GM12801 (cell line): Measurements from ENCODE around the gene CTIF.

ENCODE experiments used
- TF ChIP-seq, protein P1 (sequence below): IDR thresholded peaks from one replicate; pipeline ENCODE4 v1.5.1; 2011; ENCODE audit warnings: control low read depth; ENCODE audit not compliant: insufficient read length; ENCODE audit errors: extremely low read depth

CTIF gene

DNA sequence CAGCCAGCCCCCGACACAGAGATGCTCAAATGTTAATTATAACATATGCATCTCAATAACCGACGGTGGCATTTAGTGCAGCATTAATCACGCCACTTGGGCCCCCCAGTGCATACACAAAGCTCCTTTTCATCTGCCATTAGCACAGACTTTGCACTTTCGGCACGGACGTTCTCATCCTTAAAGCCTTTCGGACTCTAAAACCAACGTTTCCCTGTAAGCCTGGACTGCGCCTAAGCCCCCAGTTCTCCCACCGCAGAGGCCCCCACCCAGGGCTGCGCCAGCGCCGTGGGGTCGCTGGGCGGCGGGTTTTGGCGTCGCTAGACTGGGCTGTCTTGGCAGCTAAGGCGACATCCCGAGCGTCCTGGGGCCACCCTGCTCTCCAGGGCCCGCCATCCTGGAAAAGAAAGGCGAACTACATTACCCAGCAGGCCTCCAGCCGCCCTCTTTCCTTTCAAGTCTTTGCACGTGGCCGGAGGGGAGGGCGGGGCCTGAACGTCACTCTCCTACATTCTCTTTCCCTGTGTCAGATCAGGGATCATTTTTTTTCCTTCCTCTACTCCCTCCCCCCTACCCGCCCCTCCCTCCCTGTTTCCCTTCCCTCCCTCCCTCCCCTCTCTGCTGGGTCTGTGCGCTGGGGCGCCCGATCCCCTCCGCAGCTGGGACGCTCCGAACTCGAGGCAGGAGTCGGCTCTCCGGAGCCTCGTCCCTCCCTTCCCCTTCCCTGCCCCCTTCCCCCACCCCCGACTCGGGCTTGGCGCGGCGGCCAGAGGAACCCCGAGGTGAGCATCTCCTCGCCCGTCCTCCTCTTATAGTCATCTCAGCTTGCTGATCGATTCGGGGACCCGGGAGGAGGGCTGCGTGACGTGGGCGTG, at the start of gene CTIF:
Gene CTIF, plus strand, starts transcription at position 501 of the 875 bp plus-strand sequence. CDS start 80,535 bp downstream, outside the sequence.
- TF ChIP-seq, protein P1, sequence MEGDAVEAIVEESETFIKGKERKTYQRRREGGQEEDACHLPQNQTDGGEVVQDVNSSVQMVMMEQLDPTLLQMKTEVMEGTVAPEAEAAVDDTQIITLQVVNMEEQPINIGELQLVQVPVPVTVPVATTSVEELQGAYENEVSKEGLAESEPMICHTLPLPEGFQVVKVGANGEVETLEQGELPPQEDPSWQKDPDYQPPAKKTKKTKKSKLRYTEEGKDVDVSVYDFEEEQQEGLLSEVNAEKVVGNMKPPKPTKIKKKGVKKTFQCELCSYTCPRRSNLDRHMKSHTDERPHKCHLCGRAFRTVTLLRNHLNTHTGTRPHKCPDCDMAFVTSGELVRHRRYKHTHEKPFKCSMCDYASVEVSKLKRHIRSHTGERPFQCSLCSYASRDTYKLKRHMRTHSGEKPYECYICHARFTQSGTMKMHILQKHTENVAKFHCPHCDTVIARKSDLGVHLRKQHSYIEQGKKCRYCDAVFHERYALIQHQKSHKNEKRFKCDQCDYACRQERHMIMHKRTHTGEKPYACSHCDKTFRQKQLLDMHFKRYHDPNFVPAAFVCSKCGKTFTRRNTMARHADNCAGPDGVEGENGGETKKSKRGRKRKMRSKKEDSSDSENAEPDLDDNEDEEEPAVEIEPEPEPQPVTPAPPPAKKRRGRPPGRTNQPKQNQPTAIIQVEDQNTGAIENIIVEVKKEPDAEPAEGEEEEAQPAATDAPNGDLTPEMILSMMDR, result no peak

DNA sequence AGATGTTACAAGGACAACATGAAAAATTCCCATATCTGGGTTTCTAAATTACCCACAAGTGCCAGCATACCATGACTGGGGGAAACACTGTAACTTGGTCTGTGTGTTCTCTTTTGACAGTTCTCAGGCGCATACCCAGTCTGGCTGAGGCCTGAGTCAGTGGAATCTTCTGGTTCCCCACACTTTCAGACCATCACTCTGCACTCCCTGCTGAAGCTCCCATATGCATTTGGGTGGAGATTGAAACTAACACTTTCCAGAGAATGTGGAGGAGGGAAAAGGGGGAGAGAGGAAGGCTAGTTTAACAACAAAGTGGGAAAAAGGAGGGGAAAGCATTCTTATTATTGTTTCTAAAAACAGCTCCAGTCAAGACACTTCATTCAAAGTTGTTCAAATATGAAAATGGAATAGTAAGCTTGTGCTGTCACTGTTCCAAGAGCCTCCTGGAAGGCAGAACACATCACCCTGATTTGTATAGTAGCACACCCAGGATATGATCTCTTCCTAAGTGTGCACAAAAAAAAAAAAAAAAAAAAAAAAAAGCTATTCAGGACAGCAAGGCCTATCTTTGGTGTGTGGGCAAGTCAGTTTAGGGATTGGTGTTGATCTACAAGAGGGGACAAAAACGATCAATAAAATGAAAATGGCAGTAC, 48.1 kb upstream of the CTIF start:
- TF ChIP-seq, protein P1, result no peak

DNA sequence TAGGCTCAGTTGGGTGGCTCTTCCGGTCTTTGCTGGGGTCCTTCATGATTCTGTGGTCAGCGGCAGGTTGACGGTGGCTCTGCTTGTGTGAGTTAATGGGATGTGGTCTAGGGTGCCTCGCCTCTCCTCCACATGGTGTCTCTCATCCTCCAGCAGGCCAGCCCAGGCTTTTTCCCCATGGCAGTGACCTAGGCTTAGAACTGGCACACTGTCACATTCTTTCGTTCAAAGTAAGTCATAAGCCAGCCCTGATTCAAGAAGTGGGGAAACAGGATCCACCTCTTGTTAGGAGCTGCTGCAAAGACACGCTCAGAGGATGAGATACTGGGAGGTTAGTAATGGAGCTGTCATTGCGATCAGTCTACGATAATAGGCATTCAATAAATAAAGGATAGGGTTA, 46.0 kb upstream of the CTIF start:
- TF ChIP-seq, protein P1, result no peak

DNA sequence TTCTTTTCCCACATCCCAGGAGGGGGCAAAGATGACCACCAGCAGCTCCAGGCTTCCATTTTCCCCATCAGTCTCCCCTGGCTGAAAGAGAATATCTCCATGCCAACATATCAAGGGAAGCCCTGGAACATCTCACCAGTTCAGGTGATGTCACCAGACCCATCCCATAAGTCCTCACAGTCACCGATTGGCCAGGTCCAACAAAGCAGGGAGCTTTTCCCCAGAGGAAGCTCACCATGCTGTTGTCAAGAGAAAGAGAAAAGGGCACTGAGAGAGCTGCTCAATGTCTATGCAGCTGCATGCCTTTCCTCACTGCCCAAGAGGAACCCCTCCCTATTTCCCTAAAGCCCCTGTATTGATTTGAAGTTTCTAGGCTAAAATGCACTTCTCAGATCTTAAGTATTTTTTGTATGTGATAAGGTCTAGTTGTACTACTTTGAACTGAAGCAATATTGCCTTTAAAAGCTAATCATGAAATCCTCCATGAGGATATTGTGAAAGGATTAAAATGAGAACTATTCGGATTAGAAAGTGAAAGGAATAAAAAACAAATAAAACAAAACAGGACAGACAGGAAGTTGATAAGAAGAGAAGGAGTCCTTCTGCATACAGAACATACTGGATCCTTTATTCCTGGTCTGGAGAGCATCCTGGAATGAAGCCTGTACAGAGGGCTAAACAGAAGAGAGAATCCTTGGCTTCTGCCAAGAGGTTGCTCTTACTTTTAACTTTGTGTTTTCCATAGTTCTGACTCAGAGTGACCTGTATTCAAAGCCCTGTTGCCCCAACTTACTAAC, 45.2 kb upstream of the CTIF start:
- TF ChIP-seq, protein P1, result no peak

DNA sequence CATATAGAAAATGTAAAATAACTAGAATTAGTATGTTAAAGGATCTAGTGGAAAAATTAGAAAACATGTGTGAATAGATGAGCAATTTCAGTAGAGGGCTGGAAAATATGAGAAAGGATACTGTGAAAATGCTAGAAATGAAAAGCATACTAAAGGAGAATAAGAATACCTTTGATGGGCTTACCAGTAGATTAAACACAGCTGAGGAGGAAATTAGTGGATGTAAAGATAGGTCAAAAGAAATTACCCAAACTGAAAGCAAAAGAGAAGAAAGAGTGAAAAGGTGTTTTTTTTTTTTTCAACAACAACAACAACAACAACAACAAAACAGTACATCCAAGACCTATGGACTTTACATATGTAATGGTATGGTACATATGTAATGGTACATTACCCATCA, 41.0 kb upstream of the CTIF start:
- TF ChIP-seq, protein P1, result no peak

DNA sequence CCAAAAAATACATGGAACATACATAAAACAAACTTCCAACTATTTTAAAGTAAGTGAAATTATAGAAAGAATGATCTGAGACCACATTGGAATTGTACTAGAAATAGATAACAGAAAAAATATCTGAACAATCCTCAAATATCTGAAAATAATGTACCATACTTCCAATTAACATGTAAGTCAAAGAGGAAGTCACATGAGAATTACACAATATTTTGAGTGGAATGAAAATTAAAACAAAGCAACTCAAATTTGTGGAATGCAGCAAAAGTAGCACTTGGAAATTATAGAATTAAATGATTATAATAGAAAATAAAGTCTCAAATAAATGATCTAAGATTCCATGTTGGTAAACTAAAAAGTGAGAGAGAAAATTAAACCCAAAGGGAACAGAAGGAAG, 38.3 kb upstream of the CTIF start:
- TF ChIP-seq, protein P1, result no peak

DNA sequence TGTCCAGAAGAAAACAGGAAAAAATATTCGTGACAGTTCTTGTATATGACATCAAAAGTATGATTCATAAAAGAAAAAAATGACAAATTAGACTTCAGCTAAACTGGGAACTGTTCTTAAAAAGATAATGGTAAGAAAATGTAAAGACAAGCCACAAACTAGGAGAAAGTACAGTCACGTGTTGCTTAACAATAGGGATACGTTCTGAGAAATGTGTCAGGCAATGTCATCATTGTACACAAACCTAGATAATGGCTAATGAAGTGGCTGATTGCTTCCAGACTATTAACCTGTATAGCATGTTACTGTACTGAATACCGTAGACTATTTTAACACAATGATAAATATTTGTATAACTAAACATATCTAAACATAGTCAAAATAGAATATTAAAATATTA, 35.9 kb upstream of the CTIF start:
- TF ChIP-seq, protein P1, result no peak
